Central memory CD8-positive, alpha-beta T cell (primary cell): ENCODE results near the gene MPV17L.
"Not testable (repeated sequence)": the region's sequence is repeated elsewhere in the genome, so short reads cannot be mapped to it uniquely, and the experiment has no call there.

Experiments
- ATAC-seq: fragments of 150-1000 bp; cut with Tn5 transposase; replicated peaks from 2 replicates; pipeline ENCODE4 v1.10.0; 2022; ENCODE audit warnings: mild to moderate bottlenecking, moderate FRiP score, moderate number of reproducible peaks; ENCODE audit not compliant: poor library complexity, severe bottlenecking; ENCODE audit errors: extremely low read depth
- DNase-seq, 2 donors: peaks; one replicate each; pipeline ENCODE4 v3.0.0; 2021; ENCODE audit warnings: low spot score in 2 of 2
- H3K27ac Mint-ChIP-seq: one replicate; pipeline ENCODE4 v1.8.0; 2022; ENCODE audit warnings: low read depth, mild to moderate bottlenecking, moderate library complexity, mixed read lengths
- H3K27me3 Mint-ChIP-seq: one replicate; pipeline ENCODE4 v1.8.0; 2022; ENCODE audit warnings: mixed read lengths
- H3K36me3 Mint-ChIP-seq: one replicate; pipeline ENCODE4 v1.8.0; 2022; ENCODE audit warnings: mild to moderate bottlenecking, moderate library complexity, mixed read lengths; ENCODE audit not compliant: insufficient read depth
- H3K4me1 Mint-ChIP-seq: one replicate; pipeline ENCODE4 v1.8.0; 2022; ENCODE audit warnings: mixed read lengths
- H3K4me3 Mint-ChIP-seq: one replicate; pipeline ENCODE4 v1.8.0; 2022; ENCODE audit warnings: mild to moderate bottlenecking, moderate library complexity, mixed read lengths
- H3K9me3 Mint-ChIP-seq: one replicate; pipeline ENCODE4 v1.8.0; 2022; ENCODE audit warnings: mixed read lengths

Gene MPV17L

GRCh38 chr16:15395631-15396508 lies at the start of gene MPV17L:
Gene MPV17L, plus strand, starts transcription at chr16:15395754. Its CDS starts 144 bp downstream, at chr16:15395898.
- not testable (repeated sequence) for DNase-seq, H3K36me3 Mint-ChIP-seq, ATAC-seq, H3K27ac Mint-ChIP-seq, H3K4me1 Mint-ChIP-seq, H3K9me3 Mint-ChIP-seq
- H3K27me3 Mint-ChIP-seq = peaks cover 33% of the 10 kb centered on the region
- H3K4me3 Mint-ChIP-seq = peak within 1 kb of the TSS; percentile 44

DNA sequence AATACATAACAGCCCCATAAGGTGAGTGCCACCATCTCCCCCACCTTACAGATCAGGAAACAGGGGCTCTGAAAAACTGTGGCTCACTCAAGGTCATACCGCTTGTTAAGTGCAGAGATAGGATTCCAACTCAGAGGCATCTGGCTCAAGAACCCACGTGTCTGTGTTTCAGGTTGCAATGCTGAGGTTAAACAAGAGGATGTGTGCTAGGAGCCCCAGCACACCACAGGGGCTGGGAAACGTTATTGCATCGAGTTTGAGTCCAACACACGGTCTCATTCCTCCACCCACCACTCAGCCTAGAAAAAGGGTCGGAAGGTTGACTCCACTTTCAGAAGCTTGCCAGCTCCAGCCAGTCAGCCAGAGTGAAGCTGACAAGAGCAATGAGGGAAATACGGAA lies 46.8 kb upstream of the MPV17L start:
- H3K9me3 Mint-ChIP-seq, H3K36me3 Mint-ChIP-seq, DNase-seq, H3K4me3 Mint-ChIP-seq, H3K27ac Mint-ChIP-seq, H3K4me1 Mint-ChIP-seq, H3K27me3 Mint-ChIP-seq, ATAC-seq: not testable (repeated sequence)

- ATAC-seq, DNase-seq, H3K36me3 Mint-ChIP-seq, H3K4me3 Mint-ChIP-seq, H3K9me3 Mint-ChIP-seq, H3K27ac Mint-ChIP-seq, H3K4me1 Mint-ChIP-seq, H3K27me3 Mint-ChIP-seq: not testable (repeated sequence)
These were observed 44.3 kb upstream of the MPV17L start for GRCh38 chr16:15351251-15351650.

GRCh38 chr16:15351745-15352144 lies 43.8 kb upstream of the MPV17L start:
- not testable (repeated sequence) for DNase-seq, H3K4me1 Mint-ChIP-seq, H3K27me3 Mint-ChIP-seq, H3K4me3 Mint-ChIP-seq, H3K9me3 Mint-ChIP-seq, H3K36me3 Mint-ChIP-seq, H3K27ac Mint-ChIP-seq, ATAC-seq

- H3K4me3 Mint-ChIP-seq, DNase-seq, H3K36me3 Mint-ChIP-seq, H3K27ac Mint-ChIP-seq, ATAC-seq, H3K9me3 Mint-ChIP-seq, H3K27me3 Mint-ChIP-seq, H3K4me1 Mint-ChIP-seq: not testable (repeated sequence)
These were observed 42.7 kb upstream of the MPV17L start for GRCh38 chr16:15352852-15353251.

GRCh38 chr16:15354846-15355245 lies 40.7 kb upstream of the MPV17L start:
- H3K4me1 Mint-ChIP-seq, H3K27ac Mint-ChIP-seq, H3K27me3 Mint-ChIP-seq, H3K9me3 Mint-ChIP-seq, H3K36me3 Mint-ChIP-seq, H3K4me3 Mint-ChIP-seq, ATAC-seq, DNase-seq: not testable (repeated sequence)

DNA sequence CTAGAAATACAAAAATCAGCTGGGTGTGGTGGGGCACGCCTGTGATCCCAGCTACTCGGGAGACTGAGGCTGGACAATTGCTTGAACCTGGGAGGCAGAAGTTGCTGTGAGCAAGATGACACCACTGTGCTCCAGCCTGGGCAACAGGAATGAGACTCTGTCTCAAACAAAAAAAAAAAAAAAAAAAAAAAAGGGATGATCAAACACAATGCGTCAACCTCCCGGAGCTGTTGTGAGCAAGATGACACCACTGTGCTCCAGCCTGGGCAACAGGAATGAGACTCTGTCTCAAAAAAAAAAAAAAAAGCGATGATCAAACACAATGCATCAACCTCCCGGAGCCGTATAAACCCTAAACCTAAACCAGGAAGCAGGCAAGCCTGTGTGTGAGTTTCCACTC lies 38.1 kb upstream of the MPV17L start:
- H3K4me1 Mint-ChIP-seq, DNase-seq, H3K27ac Mint-ChIP-seq, H3K9me3 Mint-ChIP-seq, H3K27me3 Mint-ChIP-seq, H3K36me3 Mint-ChIP-seq, H3K4me3 Mint-ChIP-seq, ATAC-seq: not testable (repeated sequence)

DNA sequence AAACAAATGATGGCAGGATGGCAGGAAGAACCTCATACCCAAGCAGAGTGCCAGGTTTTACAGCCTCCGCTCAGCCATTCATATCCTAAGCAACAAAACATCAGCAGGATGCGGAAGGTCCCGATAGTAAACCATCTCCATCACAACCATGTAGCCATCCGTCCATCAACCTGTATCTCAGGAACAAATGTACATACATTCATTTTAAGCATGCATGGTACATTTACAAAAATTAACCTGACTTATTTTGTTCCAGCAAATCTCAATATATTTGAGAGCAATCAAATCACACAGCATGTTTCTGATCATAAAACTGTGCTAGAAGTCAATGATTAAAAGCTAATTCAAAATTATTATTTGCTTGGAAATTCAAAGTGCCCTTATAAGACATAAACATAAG lies 17.4 kb upstream of the MPV17L start, which contains the start of gene NPIPA5:
NPIPA5 (minus strand) TSS at position 101 of the 400 bp plus-strand sequence; CDS start at position 101, 0 bp downstream.
- not testable (repeated sequence) for H3K27ac Mint-ChIP-seq, H3K9me3 Mint-ChIP-seq, H3K4me1 Mint-ChIP-seq, H3K36me3 Mint-ChIP-seq, H3K4me3 Mint-ChIP-seq, ATAC-seq, H3K27me3 Mint-ChIP-seq, DNase-seq

- not testable (repeated sequence) for H3K27ac Mint-ChIP-seq, H3K36me3 Mint-ChIP-seq, H3K4me1 Mint-ChIP-seq, H3K4me3 Mint-ChIP-seq, DNase-seq, H3K9me3 Mint-ChIP-seq, ATAC-seq, H3K27me3 Mint-ChIP-seq
These were observed 12.7 kb upstream of the MPV17L start for GRCh38 chr16:15382810-15383209.

- H3K27ac Mint-ChIP-seq, H3K4me3 Mint-ChIP-seq, H3K27me3 Mint-ChIP-seq, H3K4me1 Mint-ChIP-seq, H3K36me3 Mint-ChIP-seq, DNase-seq, ATAC-seq, H3K9me3 Mint-ChIP-seq: not testable (repeated sequence)
These were observed 7.5 kb upstream of the MPV17L start for GRCh38 chr16:15388060-15388459.

GRCh38 chr16:15389916-15390315 lies 5.6 kb upstream of the MPV17L start:
- not testable (repeated sequence) for H3K4me1 Mint-ChIP-seq, H3K4me3 Mint-ChIP-seq, H3K9me3 Mint-ChIP-seq, H3K27me3 Mint-ChIP-seq, DNase-seq, H3K36me3 Mint-ChIP-seq
- peak overlapping the region; percentile 91 for H3K27ac Mint-ChIP-seq
- peak; percentile 46 for ATAC-seq

DNA sequence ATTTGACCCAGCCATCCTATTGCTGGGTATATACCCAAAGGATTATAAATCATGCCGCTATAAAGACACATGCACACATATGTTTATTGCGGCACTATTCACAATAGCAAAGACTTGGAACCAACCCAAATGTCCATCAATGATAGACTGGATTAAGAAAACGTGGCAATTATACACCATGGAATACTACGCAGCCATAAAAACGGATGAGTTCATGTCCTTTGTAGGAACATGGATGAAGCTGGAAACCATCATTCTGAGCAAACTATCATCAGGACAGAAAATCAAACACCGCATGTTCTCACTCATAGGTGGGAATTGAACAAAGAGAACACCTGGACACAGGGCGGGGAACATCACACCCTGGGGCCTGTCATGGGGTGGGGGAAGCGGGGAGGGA lies 2.5 kb upstream of the MPV17L start:
- H3K9me3 Mint-ChIP-seq, H3K4me3 Mint-ChIP-seq, H3K36me3 Mint-ChIP-seq, H3K27ac Mint-ChIP-seq, DNase-seq, ATAC-seq, H3K4me1 Mint-ChIP-seq: not testable (repeated sequence)
- peaks cover 24% of the 10 kb centered on the region for H3K27me3 Mint-ChIP-seq

DNA sequence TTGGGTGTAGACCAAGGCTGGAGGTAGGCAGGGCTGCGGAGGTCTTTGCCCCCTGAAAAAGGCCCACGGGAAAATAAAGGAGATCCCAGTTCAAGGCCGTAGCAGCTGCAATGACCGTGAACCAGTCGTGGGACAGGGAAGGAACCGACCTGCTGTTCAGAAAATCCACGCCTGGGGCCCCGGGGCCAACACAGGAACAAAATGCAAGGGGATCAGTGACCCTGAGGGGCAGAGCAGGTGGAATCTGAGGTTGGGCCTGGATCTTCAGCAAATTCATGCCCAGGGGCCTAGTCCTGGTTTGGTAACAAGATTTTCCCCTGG lies 915 bp downstream of the MPV17L start:
- not testable (repeated sequence) for ATAC-seq, H3K4me1 Mint-ChIP-seq, DNase-seq, H3K4me3 Mint-ChIP-seq, H3K9me3 Mint-ChIP-seq, H3K27ac Mint-ChIP-seq, H3K36me3 Mint-ChIP-seq
- peaks cover 33% of the 10 kb centered on the region for H3K27me3 Mint-ChIP-seq
